ENCODE results near the gene RACGAP1. TPM values are rescaled to one million over a fixed set of nuclear protein-coding genes. Genes with fewer than 3 reads are reported as not detected.

RACGAP1 gene
- polyA plus RNA-seq, 1 of the 3 experiments (the other 2 are of a cell fraction): 21.5 TPM

- CTCF ChIA-PET: interaction anchor here (0.7 to 20.3 kb wide), 61 partner anchors 8 to 348 kb away, joined by 3 to 1401 read pairs (median 7); partner anchors contain the start of genes AQP2, ASIC1, BCDIN3D and CERS5
- TF ChIP-seq REST (IDR thresholded peaks at IDR 0.05; ENCODE audit: low read depth, low read length) (no peak), SIN3A (IDR thresholded peaks at IDR 0.05; ENCODE audit: borderline replicate concordance, low read depth, low read length) (no peak), CTCF (IDR thresholded peaks at IDR 0.05) (no peak)
- Histone ChIP-seq H3K9me2 (no peaks in the 10 kb centered on the region), H3F3A (replicated peaks; ENCODE audit: insufficient read depth) (no peaks in the 10 kb centered on the region), H3K4me2 (peak overlapping the region; percentile 96; the same call in 1 of the 2 replicates), H3K4me3 (ENCODE audit: low read depth in 2 of 2, low read length in 1 of 2) (peak overlapping the region in 1 of 2 experiments; percentile 64; a peak in 1 of 4 replicates), H3K9me3 (no peaks in the 10 kb centered on the region), H3K27me3 (ENCODE audit: insufficient read depth) (no peaks in the 10 kb centered on the region), H3K27ac (ENCODE audit: low read depth in 2 of 2, low read length in 1 of 2) (no peak overlapping the region), H3K79me2 (ENCODE audit: insufficient read depth) (no peaks in the 10 kb centered on the region), H4K20me1 (ENCODE audit: insufficient read depth) (no peaks in the 10 kb centered on the region), H2AFZ (ENCODE audit: low read depth) (no peak overlapping the region), H3K9ac (no peak overlapping the region), H3K36me3 (replicated peaks in 1 of 2; ENCODE audit: control insufficient read depth in 1 of 2, insufficient read depth in 2 of 2, low read length in 1 of 2) (no peaks in the 10 kb centered on the region), H3K4me1 (ENCODE audit: control insufficient read depth in 1 of 2, insufficient read depth in 2 of 2, low read depth in 1 of 2, low read length in 1 of 2) (peaks cover 10 to 19% of the 10 kb centered on the region in 2 experiments; a peak in 2 of 4 replicates)
- 40% methylated on average over 10 of the region's 16 CpGs for WGBS (ENCODE audit: low lambda C conversion rate)
- POLR2A ChIA-PET: no interaction called here
- no peak for DNase-seq
These were observed 58.7 kb downstream of the RACGAP1 start for GRCh38 chr12:49966511-49967041.

GRCh38 chr12:49965836-49966235 is 59.5 kb downstream of the RACGAP1 start:
- WGBS (ENCODE audit: low lambda C conversion rate): 74% methylated on average over 6 of the region's 6 CpGs
- Histone ChIP-seq H3K9me2 (no peaks in the 10 kb centered on the region), H3K4me1 (ENCODE audit: control insufficient read depth in 1 of 2, insufficient read depth in 2 of 2, low read depth in 1 of 2, low read length in 1 of 2) (peaks cover 10 to 19% of the 10 kb centered on the region in 2 experiments; a peak in 2 of 4 replicates), H4K20me1 (ENCODE audit: insufficient read depth) (no peaks in the 10 kb centered on the region), H3K79me2 (ENCODE audit: insufficient read depth) (no peaks in the 10 kb centered on the region), H3K9me3 (no peaks in the 10 kb centered on the region), H3F3A (replicated peaks; ENCODE audit: insufficient read depth) (no peaks in the 10 kb centered on the region), H3K27me3 (ENCODE audit: insufficient read depth) (no peaks in the 10 kb centered on the region), H3K36me3 (replicated peaks in 1 of 2; ENCODE audit: control insufficient read depth in 1 of 2, insufficient read depth in 2 of 2, low read length in 1 of 2) (no peaks in the 10 kb centered on the region), H3K27ac (ENCODE audit: low read depth in 2 of 2, low read length in 1 of 2) (no peak overlapping the region), H3K9ac (no peak overlapping the region), H3K4me2 (no peak overlapping the region), H2AFZ (ENCODE audit: low read depth) (no peak overlapping the region), H3K4me3 (ENCODE audit: low read depth in 2 of 2, low read length in 1 of 2) (no peak overlapping the region)
- ChIA-PET POLR2A (no interaction called here), CTCF (interaction anchor here (0.8 to 20.3 kb wide), 29 partner anchors 7 to 348 kb away, joined by 3 to 1401 read pairs (median 18); partner anchors contain the start of genes ASIC1, BCDIN3D, COX14 and RACGAP1)
- no peak for DNase-seq
- no peak for TF ChIP-seq GABPA (IDR thresholded peaks at IDR 0.05; ENCODE audit: low read depth)
- no peak for TF ChIP-seq JUND (IDR thresholded peaks at IDR 0.05)
- no peak for TF ChIP-seq MAX (IDR thresholded peaks at IDR 0.05; ENCODE audit: low read depth)
- TF ChIP-seq RCOR1 (IDR thresholded peaks at IDR 0.05; ENCODE audit: low read length): no peak
- TF ChIP-seq RAD21 (IDR thresholded peaks at IDR 0.05; ENCODE audit: low read length): no peak
- TF ChIP-seq PBX3 (IDR thresholded peaks at IDR 0.05): no peak
- no peak for TF ChIP-seq REST (IDR thresholded peaks at IDR 0.05; ENCODE audit: low read depth, low read length)
- no peak for TF ChIP-seq CHD2 (IDR thresholded peaks at IDR 0.05; ENCODE audit: low read length, partially characterized antibody)
- TF ChIP-seq USF1 (IDR thresholded peaks at IDR 0.05; ENCODE audit: borderline replicate concordance, low read depth): no peak
- no peak for TF ChIP-seq CTCF (IDR thresholded peaks at IDR 0.05)
